H1 (cell line): ENCODE data around the gene NCAM1. TPM values are rescaled to one million over a fixed set of nuclear protein-coding genes. Genes with fewer than 3 reads are reported as not detected.

ENCODE experiments used
- CTCF ChIA-PET: fragments of 300-600 bp; sonication (Branson Sonifier 250); formaldehyde crosslinking; loops from one replicate; lab custom pipeline; 2021; ENCODE audit not compliant: partially characterized antibody; lab: Charles Lee
- POLR2A ChIA-PET: fragments of 300-600 bp; sonication (Branson Sonifier 250); formaldehyde crosslinking; loops from one replicate; lab custom pipeline; 2021; ENCODE audit warnings: inconsistent platforms; ENCODE audit not compliant: partially characterized antibody; lab: Charles Lee
- DNase-seq, 2 experiments: peaks; one replicate each; pipeline versions ENCODE4 v3.0.0 to v3.0.0-alpha.2; 2010 to 2022; ENCODE audit warnings: low spot score in 2 of 2, low read depth in 1 of 2, mixed read lengths in 1 of 2
- FAIRE-seq: peaks from 2 replicates; lab custom pipeline; 2011; peaks lifted over from hg19 to GRCh38; lab: Jason Lieb, UNC
- H2AFZ ChIP-seq: 2 replicates; pipeline ENCODE4 v1.8.1; 2012; ENCODE audit warnings: low read length, inconsistent platforms
- H2AK5ac ChIP-seq: 2 replicates; pipeline ENCODE4 v1.6.1; 2013; ENCODE audit warnings: low read depth, low read length
- H2BK120ac ChIP-seq: replicated peaks from 2 replicates; pipeline ENCODE3; 2013; ENCODE audit warnings: low read depth, low read length, inconsistent platforms
- H2BK12ac ChIP-seq: 2 replicates; pipeline ENCODE4 v1.6.1; 2013; ENCODE audit warnings: low read depth, low read length
- H2BK15ac ChIP-seq: 2 replicates; pipeline ENCODE4 v1.6.1; 2013; ENCODE audit warnings: low read length
- H2BK20ac ChIP-seq: 2 replicates; pipeline ENCODE4 v1.6.1; 2013; ENCODE audit warnings: low read length
- H2BK5ac ChIP-seq: 2 replicates; pipeline ENCODE4 v1.6.1; 2013; ENCODE audit warnings: low read depth, low read length
- H3K14ac ChIP-seq: 2 replicates; pipeline ENCODE4 v1.6.1; 2013; ENCODE audit warnings: inconsistent platforms; ENCODE audit not compliant: insufficient read length
- H3K18ac ChIP-seq: 2 replicates; pipeline ENCODE4 v1.6.1; 2013; ENCODE audit warnings: low read length; ENCODE audit errors: extremely low read depth
- H3K23ac ChIP-seq: 2 replicates; pipeline ENCODE4 v1.6.1; 2013; ENCODE audit warnings: inconsistent platforms; ENCODE audit not compliant: insufficient read length
- H3K23me2 ChIP-seq: 2 replicates; pipeline ENCODE4 v1.6.1; 2013; ENCODE audit warnings: low read depth, low read length
- H3K27ac ChIP-seq: 2 replicates; pipeline ENCODE4 v1.6.1; 2011; ENCODE audit warnings: low read depth, low read length, inconsistent platforms
- H3K27me3 ChIP-seq, 4 experiments: replicated peaks in 1 of 4; 1 replicate in 1 of 4; 2 replicates in 3 of 4; pipeline versions ENCODE4 v1.6.1 to v1.8.1; 2011 to 2013; ENCODE audit warnings: low read length in 3 of 4, mild to moderate bottlenecking in 3 of 4, inconsistent platforms in 2 of 4, mixed read lengths in 2 of 4, moderate library complexity in 1 of 4; ENCODE audit not compliant: control insufficient read depth in 3 of 4, insufficient read depth in 3 of 4; ENCODE audit errors: extremely low read depth in 1 of 4
- H3K36me3 ChIP-seq, 4 experiments: 2 replicates each; pipeline versions ENCODE4 v1.6.1 to v1.8.1; 2011 to 2013; ENCODE audit warnings: mild to moderate bottlenecking in 4 of 4, low read length in 3 of 4, moderate library complexity in 2 of 4, control low read depth in 1 of 4, inconsistent platforms in 1 of 4; ENCODE audit not compliant: insufficient read depth in 4 of 4, control insufficient read depth in 2 of 4
- H3K4ac ChIP-seq: replicated peaks from 2 replicates; pipeline ENCODE3; 2013; ENCODE audit warnings: low read length, low read depth, mixed read lengths, inconsistent platforms; ENCODE audit not compliant: insufficient read length
- H3K4me1 ChIP-seq, 4 experiments: replicated peaks in 1 of 4; 1 replicate in 1 of 4; 2 replicates in 3 of 4; pipeline versions ENCODE4 v1.6.1 to v1.8.1; 2011 to 2013; ENCODE audit warnings: low read length in 3 of 4, inconsistent platforms in 2 of 4, mixed read lengths in 1 of 4; ENCODE audit not compliant: insufficient read depth in 4 of 4, control insufficient read depth in 3 of 4
- H3K4me2 ChIP-seq, 2 experiments: 2 replicates each; pipeline versions ENCODE4 v1.6.1 to v1.8.1; 2011 to 2013; ENCODE audit warnings: low read depth in 2 of 2, low read length in 2 of 2, control low read depth in 1 of 2, inconsistent platforms in 1 of 2, mild to moderate bottlenecking in 1 of 2; ENCODE audit not compliant: insufficient read depth in 1 of 2
- H3K4me3 ChIP-seq, 4 experiments: fragments of 200-600, 300-600 bp in 1 of 4; sonication (generic), shearing (Covaris generic), sonication (Bioruptor Twin) in 1 of 4; 2 replicates each; pipeline versions ENCODE4 v1.5.1 to v1.8.1; 2011 to 2016; ENCODE audit warnings: low read length in 4 of 4, low read depth in 3 of 4, control low read depth in 2 of 4, inconsistent platforms in 2 of 4, mild to moderate bottlenecking in 2 of 4, mixed read lengths in 1 of 4, moderate library complexity in 1 of 4; ENCODE audit not compliant: insufficient read depth in 2 of 4; ENCODE audit errors: extremely low read depth in 1 of 4
- H3K56ac ChIP-seq: replicated peaks from 2 replicates; pipeline ENCODE3; 2013; ENCODE audit warnings: low read depth, mild to moderate bottlenecking, mixed read lengths, low read length, inconsistent platforms; ENCODE audit not compliant: insufficient read length
- H3K79me1 ChIP-seq: 2 replicates; pipeline ENCODE4 v1.6.1; 2013; ENCODE audit warnings: low read depth, low read length, control low read depth
- H3K79me2 ChIP-seq, 2 experiments: 2 replicates each; pipeline versions ENCODE4 v1.6.1 to v1.8.1; 2012 to 2013; ENCODE audit warnings: low read length in 2 of 2, mild to moderate bottlenecking in 2 of 2, inconsistent platforms in 1 of 2; ENCODE audit not compliant: insufficient read depth in 2 of 2, control insufficient read depth in 1 of 2
- H3K9ac ChIP-seq, 4 experiments: replicated peaks in 1 of 4; 1 replicate in 1 of 4; 2 replicates in 3 of 4; pipeline versions ENCODE4 v1.6.1 to v1.8.1; 2011 to 2013; ENCODE audit warnings: low read depth in 3 of 4, low read length in 3 of 4, control low read depth in 2 of 4, mild to moderate bottlenecking in 2 of 4, moderate library complexity in 2 of 4, inconsistent platforms in 1 of 4; ENCODE audit errors: extremely low read depth in 1 of 4
- H3K9me3 ChIP-seq, 2 experiments: 2 replicates each; pipeline versions ENCODE4 v1.6.1 to v1.8.1; 2012 to 2013; ENCODE audit warnings: mild to moderate bottlenecking in 2 of 2, moderate library complexity in 2 of 2, control low read depth in 1 of 2, inconsistent platforms in 1 of 2, low read depth in 1 of 2, low read length in 1 of 2, mixed read lengths in 1 of 2; ENCODE audit not compliant: insufficient read depth in 2 of 2
- H4K20me1 ChIP-seq, 2 experiments: replicated peaks in 1 of 2; 2 replicates each; pipeline versions ENCODE3 to v1.8.1; 2011 to 2013; ENCODE audit warnings: inconsistent platforms in 2 of 2, low read length in 2 of 2, mild to moderate bottlenecking in 1 of 2; ENCODE audit not compliant: insufficient read depth in 2 of 2, control insufficient read depth in 1 of 2
- H4K5ac ChIP-seq: 2 replicates; pipeline ENCODE4 v1.6.1; 2013; ENCODE audit warnings: low read length, low read depth, mixed read lengths, inconsistent platforms; ENCODE audit not compliant: insufficient read length
- H4K8ac ChIP-seq: 2 replicates; pipeline ENCODE4 v1.8.0; 2013; ENCODE audit warnings: mild to moderate bottlenecking, moderate library complexity, low read length, inconsistent platforms; ENCODE audit not compliant: insufficient read depth; ENCODE audit errors: extremely low read depth
- H4K91ac ChIP-seq: replicated peaks from 2 replicates; pipeline ENCODE3; 2013; ENCODE audit warnings: low read length, mixed read lengths, inconsistent platforms; ENCODE audit not compliant: insufficient read length
- CBX8 ChIP-seq: fragments of 300-800, 300-1000 bp; sonication (generic); IDR thresholded peaks from 2 replicates; pipeline ENCODE4 v1.7.1; 2016; ENCODE audit warnings: low read depth, low read length, borderline replicate concordance
- CEBPB ChIP-seq: IDR thresholded peaks from 2 replicates; pipeline ENCODE4 v1.6.1; 2012; ENCODE audit warnings: low read depth, low read length
- EZH2 ChIP-seq: fragments of 200-600 bp; sonication (generic); IDR thresholded peaks from 2 replicates; pipeline ENCODE4 v1.7.1; 2012; ENCODE audit warnings: low read depth, mild to moderate bottlenecking, moderate library complexity, low read length, inconsistent platforms; ENCODE audit not compliant: severe bottlenecking
- FOSL1 ChIP-seq: IDR thresholded peaks from 2 replicates; pipeline ENCODE4 v1.6.1; 2011; ENCODE audit warnings: mild to moderate bottlenecking, low read depth, low read length, moderate library complexity; ENCODE audit not compliant: insufficient read depth
- GTF2F1 ChIP-seq: IDR thresholded peaks from 2 replicates; pipeline ENCODE4 v1.6.1; 2012; ENCODE audit warnings: low read depth, low read length, improper control_type of control experiment, borderline replicate concordance
- HDAC6 ChIP-seq: IDR thresholded peaks from one replicate; pipeline ENCODE4 v1.7.1; 2012; ENCODE audit warnings: low read depth, mild to moderate bottlenecking, inconsistent platforms, low read length, moderate library complexity
- POLR2A ChIP-seq, 2 experiments: IDR thresholded peaks; 1 replicate in 1 of 2; 2 replicates in 1 of 2; pipeline ENCODE4 v1.6.1; 2011; ENCODE audit warnings: low read depth in 2 of 2, low read length in 2 of 2, mild to moderate bottlenecking in 2 of 2; ENCODE audit errors: control extremely low read depth in 1 of 2
- POLR2AphosphoS5 ChIP-seq: IDR thresholded peaks from 2 replicates; pipeline ENCODE4 v1.6.1; 2011; ENCODE audit warnings: low read depth, low read length
- RFX5 ChIP-seq: IDR thresholded peaks from 2 replicates; pipeline ENCODE4 v1.6.1; 2011; ENCODE audit warnings: low read depth, low read length, improper control_type of control experiment, borderline replicate concordance
- RXRA ChIP-seq: IDR thresholded peaks from 2 replicates; pipeline ENCODE4 v1.6.1; 2011; ENCODE audit warnings: low read depth, mild to moderate bottlenecking, low read length, moderate library complexity; ENCODE audit not compliant: insufficient read depth
- SIN3A ChIP-seq, 2 experiments: IDR thresholded peaks in 1 of 2; conservative IDR thresholded peaks in 1 of 2; 2 replicates each; pipeline ENCODE4 v1.6.1; 2011 to 2012; ENCODE audit warnings: low read length in 2 of 2, improper control_type of control experiment in 1 of 2, low read depth in 1 of 2, mild to moderate bottlenecking in 1 of 2
- WGBS, 2 experiments: shearing (Covaris generic) in 1 of 2; methylation state at CpG; one replicate each; pipeline versions ENCODE4 v1.1.6 to v1.1.7; 2013 to 2015; ENCODE audit warnings: low lambda C conversion rate in 2 of 2, mixed read lengths in 2 of 2, inconsistent platforms in 1 of 2, low coverage in 1 of 2, missing lambda C conversion rate in 1 of 2; ENCODE audit not compliant: insufficient replicate concordance in 2 of 2, insufficient coverage in 1 of 2, insufficient read length in 1 of 2; ENCODE audit errors: extremely low coverage in 1 of 2, missing lambda C conversion rate in 1 of 2; 5-methylcytosine and 5-hydroxymethylcytosine counted together
- polyA plus RNA-seq, 7 experiments: library from polyadenylated mRNA; depleted of rRNA in 3 of 7; stranded (reverse) in 5 of 7; unstranded in 2 of 7; fragments of >200 nt in 5 of 7; fragments of 200-250 nt in 2 of 7; gene quantifications; 1 replicate in 5 of 7; 2 replicates in 1 of 7; 4 replicates in 1 of 7; pipeline versions ENCODE4 v1.2.1 to v1.2.3, GENCODE V29; 2011 to 2013; ENCODE audit warnings: missing spikeins in 2 of 7, mixed read lengths in 2 of 7
- total RNA-seq: library from RNA; stranded (reverse); fragmentation: NEBNext Ultra II Directional; extraction: Animal tissue kit (Norgen Biotek cat#: 25700); gene quantifications from 2 replicates; pipeline ENCODE4 v1.2.1, GENCODE V29; 2021

NCAM1 gene
- total and polyA plus RNA-seq, 2 of the 8 experiments (the other 6 are each of a cell fraction or from before 2014, with no cell fraction given): 3.1 to 4.3 TPM

DNA sequence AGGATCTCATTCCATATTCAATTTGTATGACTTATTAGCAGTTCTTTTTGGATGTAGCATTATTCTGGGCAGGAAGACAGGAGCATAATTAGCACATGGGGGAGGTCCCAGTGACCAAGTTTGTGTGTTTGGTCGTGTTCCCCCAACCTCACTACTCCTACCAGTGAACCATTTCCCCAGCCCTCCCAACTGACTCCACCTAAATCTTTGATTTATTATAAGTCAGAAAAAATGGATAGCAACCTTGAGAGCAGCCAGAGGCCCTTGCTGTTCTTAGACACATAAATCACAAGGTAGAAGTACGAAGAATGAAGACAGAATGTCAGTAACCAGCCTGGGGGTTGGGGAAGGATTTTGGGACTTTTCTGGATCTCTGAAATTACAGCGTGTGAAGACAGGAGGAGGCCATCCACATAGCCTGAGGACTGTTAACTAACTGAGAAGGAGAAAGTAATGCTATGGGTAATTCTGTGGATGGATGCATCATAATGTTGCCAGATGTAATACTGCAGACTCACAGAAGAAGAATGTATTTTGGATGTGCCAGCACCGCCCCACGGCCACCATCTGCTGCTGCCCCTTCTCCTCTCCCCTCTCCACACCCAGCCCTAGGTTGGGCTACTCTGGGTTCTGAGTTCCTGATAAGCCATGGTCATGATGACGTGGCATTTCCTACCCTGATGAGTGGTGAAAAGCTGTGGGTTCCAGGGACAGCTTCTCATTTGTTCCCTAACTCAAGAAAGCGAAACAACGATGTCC lies 228.9 kb downstream of the NCAM1 start:
- H3K23ac ChIP-seq: no peak overlapping the region
- no peaks in the 10 kb centered on the region for H4K20me1 ChIP-seq
- no peak for TF ChIP-seq POLR2A (IDR thresholded peaks at IDR 0.05; ENCODE audit: control extremely low read depth in 1 of 2, low read depth in 2 of 2, low read length in 2 of 2)
- no peak for TF ChIP-seq POLR2AphosphoS5
- TF ChIP-seq CBX8: no peak
- no peak for TF ChIP-seq RFX5
- no peak for TF ChIP-seq EZH2
- TF ChIP-seq CEBPB: no peak
- TF ChIP-seq GTF2F1: no peak
- TF ChIP-seq HDAC6: no peak
- TF ChIP-seq SIN3A (conservative IDR thresholded peaks at IDR 0.05 in 1 of 2, IDR thresholded peaks at IDR 0.05 in 1 of 2; ENCODE audit: low read depth in 1 of 2, low read length in 2 of 2): no peak
- TF ChIP-seq FOSL1: no peak
- TF ChIP-seq RXRA: no peak
- H4K91ac ChIP-seq: no peak overlapping the region
- no peak overlapping the region for H3K27ac ChIP-seq
- no peaks in the 10 kb centered on the region for H3K27me3 ChIP-seq
- H3K79me2 ChIP-seq: no peaks in the 10 kb centered on the region
- H3K4me2 ChIP-seq: no peak overlapping the region
- no peak overlapping the region for H2BK5ac ChIP-seq
- no peak overlapping the region for H3K56ac ChIP-seq
- no peaks in the 10 kb centered on the region for H3K23me2 ChIP-seq
- H2AK5ac ChIP-seq: no peak overlapping the region
- H3K4me3 ChIP-seq: no peak overlapping the region
- H4K5ac ChIP-seq: no peak overlapping the region
- no peaks in the 10 kb centered on the region for H3K79me1 ChIP-seq
- no peak overlapping the region for H3K4ac ChIP-seq
- FAIRE-seq (no peak), DNase-seq (no peak)
- ChIA-PET CTCF (no interaction called here), POLR2A (no interaction called here)
- no peaks in the 10 kb centered on the region for H3K36me3 ChIP-seq
- H2BK120ac ChIP-seq: no peak overlapping the region
- H3K4me1 ChIP-seq: peaks cover 0 to 5% (median 2%) of the 10 kb centered on the region in 4 experiments; a peak in 3 of 7 replicates
- H3K9ac ChIP-seq: no peak overlapping the region
- H3K18ac ChIP-seq: no peak overlapping the region
- no peaks in the 10 kb centered on the region for H3K9me3 ChIP-seq
- no peak overlapping the region for H4K8ac ChIP-seq
- WGBS, 2 experiments: 82% methylated on average over 8 of the region's 8 CpGs; no CpG with 5 or more reads in 1 of the 2 experiments
- no peak overlapping the region for H2BK15ac ChIP-seq
- no peak overlapping the region for H2BK20ac ChIP-seq
- no peak overlapping the region for H3K14ac ChIP-seq
- no peak overlapping the region for H2AFZ ChIP-seq
- H2BK12ac ChIP-seq: no peak overlapping the region
